OCI-LY1 (cell line): ENCODE results near the gene ST3GAL5.

Experiments
- H2AFZ ChIP-seq: fragments of 200-600 bp; sonication (generic), shearing (Covaris generic); 2 replicates; pipeline ENCODE4 v1.6.0; 2014; ENCODE audit warnings: antibody characterized with exemption, mild to moderate bottlenecking, low read length
- H3F3A ChIP-seq: fragments of 200-600 bp; sonication (generic), shearing (Covaris generic); 2 replicates; pipeline ENCODE4 v1.6.0; 2014; ENCODE audit warnings: mild to moderate bottlenecking, antibody characterized with exemption, low read length, moderate library complexity; ENCODE audit not compliant: insufficient read depth
- H3K27ac ChIP-seq: fragments of 200-600 bp; sonication (generic); 2 replicates; pipeline ENCODE4 v1.5.1; 2014; ENCODE audit warnings: low read length, mixed run types, mild to moderate bottlenecking, low read depth; ENCODE audit not compliant: poor library complexity, severe bottlenecking
- H3K27me3 ChIP-seq: fragments of 200-600 bp; sonication (generic); 2 replicates; pipeline ENCODE4 v1.6.0; 2014; ENCODE audit warnings: antibody characterized with exemption, mild to moderate bottlenecking, low read length, moderate library complexity; ENCODE audit not compliant: insufficient read depth
- H3K36me3 ChIP-seq: fragments of 200-600 bp; sonication (generic); 2 replicates; pipeline ENCODE4 v1.6.1; 2014; ENCODE audit warnings: mild to moderate bottlenecking, antibody characterized with exemption, low read length, moderate library complexity, mixed read lengths; ENCODE audit not compliant: insufficient read depth
- H3K4me1 ChIP-seq: fragments of 200-600 bp; sonication (generic); 2 replicates; pipeline ENCODE4 v1.5.1; 2014; ENCODE audit warnings: mild to moderate bottlenecking, low read length, moderate library complexity; ENCODE audit not compliant: insufficient read depth, severe bottlenecking
- H3K4me2 ChIP-seq: fragments of 200-600 bp; sonication (generic), shearing (Covaris generic); 2 replicates; pipeline ENCODE4 v1.6.1; 2014; ENCODE audit warnings: low read length
- H3K4me3 ChIP-seq: fragments of 200-600 bp; sonication (generic); 2 replicates; pipeline ENCODE4 v1.5.1; 2014; ENCODE audit warnings: low read length, low read depth, mild to moderate bottlenecking, mixed read lengths; ENCODE audit not compliant: poor library complexity, severe bottlenecking
- H3K79me2 ChIP-seq: fragments of 200-600 bp; shearing (Covaris generic); 2 replicates; pipeline ENCODE4 v1.6.1; 2016; ENCODE audit warnings: mixed run types, low read length, mixed read lengths; ENCODE audit not compliant: insufficient read depth
- H3K9ac ChIP-seq: fragments of 200-600 bp; sonication (generic), shearing (Covaris generic); 2 replicates; pipeline ENCODE4 v1.6.1; 2014; ENCODE audit warnings: mild to moderate bottlenecking, low read length, mixed read lengths
- H3K9me2 ChIP-seq: fragments of 200-600 bp; sonication (generic), shearing (Covaris generic); 2 replicates; pipeline ENCODE4 v1.6.1; 2014; ENCODE audit warnings: low read depth, mild to moderate bottlenecking, low read length, mixed read lengths
- H3K9me3 ChIP-seq: fragments of 200-600 bp; shearing (Covaris generic); 2 replicates; pipeline ENCODE4 v1.6.1; 2014; ENCODE audit warnings: low read length, mixed read lengths
- H4K20me1 ChIP-seq: fragments of 200-600 bp; sonication (generic), shearing (Covaris generic); 2 replicates; pipeline ENCODE4 v1.6.0; 2016; ENCODE audit warnings: mild to moderate bottlenecking, low read length; ENCODE audit not compliant: insufficient read depth
- EZH2 ChIP-seq: fragments of 200-600 bp; sonication (generic), shearing (Covaris generic); IDR thresholded peaks from 2 replicates; pipeline ENCODE4 v1.8.0; 2017; ENCODE audit warnings: borderline replicate concordance, mixed run types, mild to moderate bottlenecking, antibody characterized with exemption, low read length, moderate library complexity, mixed read lengths
- TF ChIP-seq, protein P1 (sequence below): fragments of 200-600 bp; sonication (generic), shearing (Covaris generic); IDR thresholded peaks from 2 replicates; pipeline ENCODE4 v1.5.1; 2017; ENCODE audit warnings: mild to moderate bottlenecking, antibody characterized with exemption, low read length, moderate library complexity, mixed read lengths

ST3GAL5 gene

GRCh38 chr2:85850451-85850850, 38.3 kb downstream of the ST3GAL5 start:
- H3F3A ChIP-seq = no peaks in the 10 kb centered on the region; the same call in 1 of the 2 replicates
- no peaks in the 10 kb centered on the region for H3K79me2 ChIP-seq
- no peaks in the 10 kb centered on the region for H3K9me2 ChIP-seq
- H3K4me3 ChIP-seq = no peak overlapping the region
- H3K9me3 ChIP-seq = peaks cover 6% of the 10 kb centered on the region; the same call in 1 of the 2 replicates
- H4K20me1 ChIP-seq = no peaks in the 10 kb centered on the region
- no peaks in the 10 kb centered on the region for H3K27me3 ChIP-seq
- no peak overlapping the region for H3K4me2 ChIP-seq
- H3K4me1 ChIP-seq = peaks cover 30% of the 10 kb centered on the region
- H3K36me3 ChIP-seq = peaks cover 13% of the 10 kb centered on the region
- H2AFZ ChIP-seq = no peak overlapping the region
- no peak overlapping the region for H3K27ac ChIP-seq
- no peak overlapping the region for H3K9ac ChIP-seq
- TF ChIP-seq, protein P1, sequence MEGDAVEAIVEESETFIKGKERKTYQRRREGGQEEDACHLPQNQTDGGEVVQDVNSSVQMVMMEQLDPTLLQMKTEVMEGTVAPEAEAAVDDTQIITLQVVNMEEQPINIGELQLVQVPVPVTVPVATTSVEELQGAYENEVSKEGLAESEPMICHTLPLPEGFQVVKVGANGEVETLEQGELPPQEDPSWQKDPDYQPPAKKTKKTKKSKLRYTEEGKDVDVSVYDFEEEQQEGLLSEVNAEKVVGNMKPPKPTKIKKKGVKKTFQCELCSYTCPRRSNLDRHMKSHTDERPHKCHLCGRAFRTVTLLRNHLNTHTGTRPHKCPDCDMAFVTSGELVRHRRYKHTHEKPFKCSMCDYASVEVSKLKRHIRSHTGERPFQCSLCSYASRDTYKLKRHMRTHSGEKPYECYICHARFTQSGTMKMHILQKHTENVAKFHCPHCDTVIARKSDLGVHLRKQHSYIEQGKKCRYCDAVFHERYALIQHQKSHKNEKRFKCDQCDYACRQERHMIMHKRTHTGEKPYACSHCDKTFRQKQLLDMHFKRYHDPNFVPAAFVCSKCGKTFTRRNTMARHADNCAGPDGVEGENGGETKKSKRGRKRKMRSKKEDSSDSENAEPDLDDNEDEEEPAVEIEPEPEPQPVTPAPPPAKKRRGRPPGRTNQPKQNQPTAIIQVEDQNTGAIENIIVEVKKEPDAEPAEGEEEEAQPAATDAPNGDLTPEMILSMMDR = no peak
- no peak for TF ChIP-seq EZH2

- no peak overlapping the region for H3K4me2 ChIP-seq
- H3K27me3 ChIP-seq = no peaks in the 10 kb centered on the region
- no peak overlapping the region for H3K27ac ChIP-seq
- no peak overlapping the region for H2AFZ ChIP-seq
- H3K79me2 ChIP-seq = no peaks in the 10 kb centered on the region
- TF ChIP-seq, protein P1 = no peak
- no peak for TF ChIP-seq EZH2
- H3K4me3 ChIP-seq = no peak overlapping the region
- H4K20me1 ChIP-seq = no peaks in the 10 kb centered on the region
- H3K9ac ChIP-seq = no peak overlapping the region
- peaks cover 8% of the 10 kb centered on the region for H3K4me1 ChIP-seq
- H3K9me3 ChIP-seq = no peaks in the 10 kb centered on the region
- no peaks in the 10 kb centered on the region for H3K9me2 ChIP-seq
- peaks cover 7% of the 10 kb centered on the region for H3K36me3 ChIP-seq
- H3F3A ChIP-seq = no peaks in the 10 kb centered on the region
Measured at GRCh38 chr2:85847051-85847588, 41.7 kb downstream of the ST3GAL5 start.

DNA sequence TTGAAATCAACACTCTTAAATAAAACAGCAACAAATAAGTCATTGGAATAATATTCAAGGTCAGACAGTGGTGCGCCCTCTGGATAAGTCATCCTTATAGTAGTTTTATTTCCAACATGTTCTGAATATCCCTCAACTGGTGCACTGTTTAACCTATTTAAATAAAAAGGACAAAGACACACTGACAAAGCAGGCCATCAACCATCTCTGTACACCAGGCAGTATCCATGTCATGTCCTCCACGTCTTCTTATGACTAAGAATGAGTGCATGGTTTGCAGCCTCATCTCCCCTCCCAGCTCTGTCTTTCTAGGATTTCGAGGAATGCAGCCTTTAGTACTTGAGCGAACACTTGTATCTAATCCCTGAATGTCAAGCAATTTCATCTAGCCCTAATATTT, 42.4 kb downstream of the ST3GAL5 start:
- Histone ChIP-seq H3K4me2 (no peak overlapping the region), H3K36me3 (peaks cover 7% of the 10 kb centered on the region), H3K27ac (no peak overlapping the region), H3K79me2 (no peaks in the 10 kb centered on the region), H4K20me1 (no peaks in the 10 kb centered on the region), H3K9ac (no peak overlapping the region), H2AFZ (no peak overlapping the region), H3K9me3 (no peaks in the 10 kb centered on the region), H3K4me3 (no peak overlapping the region), H3F3A (no peaks in the 10 kb centered on the region), H3K9me2 (no peaks in the 10 kb centered on the region), H3K4me1 (peaks cover 1% of the 10 kb centered on the region), H3K27me3 (no peaks in the 10 kb centered on the region)
- TF ChIP-seq, protein P1 = no peak
- no peak for TF ChIP-seq EZH2
